Lung microvascular endothelial cell (primary cell): ENCODE results near the gene MAP1LC3B. TPM values are rescaled to one million over a fixed set of nuclear protein-coding genes. Genes with fewer than 3 reads are reported as not detected.

Experiments used
- DNase-seq, 2 donors: peaks; one replicate each; pipeline versions ENCODE4 v3.0.0 to v3.0.0-alpha.2; 2010; ENCODE audit warnings: low read depth in 2 of 2
- total RNA-seq: library from RNA; depleted of rRNA; stranded (reverse); fragments of >200 nt; gene quantifications from 2 replicates; pipeline ENCODE4 v1.2.1, GENCODE V29; 2014

The MAP1LC3B gene
- total RNA-seq, 1 donor from 2014 or later = 21.6 TPM

GRCh38 chr16:87426423-87427215, 34.5 kb downstream of the MAP1LC3B start:
- DNase-seq = no peak

DNA sequence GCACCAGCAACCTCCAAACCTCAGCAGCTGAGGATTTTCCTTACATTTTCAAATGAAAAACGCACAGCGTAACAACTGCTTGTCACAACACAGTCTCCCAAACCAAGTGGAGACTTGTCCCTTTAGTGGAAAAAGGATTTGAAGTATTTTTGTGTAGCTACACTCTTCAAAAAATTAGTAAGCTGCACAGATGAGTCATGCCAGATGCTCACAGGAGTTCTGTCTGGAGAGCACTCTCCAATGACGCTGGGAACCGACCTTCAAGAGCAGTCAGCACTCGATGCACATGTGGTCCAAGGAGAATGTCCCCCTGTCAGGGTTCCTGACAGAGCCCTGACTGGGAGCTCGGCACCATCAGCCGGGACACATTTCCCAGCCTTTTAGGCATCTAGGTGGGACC, 39.8 kb downstream of the MAP1LC3B start:
- peak in 1 of 2 donors; percentile 65 for DNase-seq

DNA sequence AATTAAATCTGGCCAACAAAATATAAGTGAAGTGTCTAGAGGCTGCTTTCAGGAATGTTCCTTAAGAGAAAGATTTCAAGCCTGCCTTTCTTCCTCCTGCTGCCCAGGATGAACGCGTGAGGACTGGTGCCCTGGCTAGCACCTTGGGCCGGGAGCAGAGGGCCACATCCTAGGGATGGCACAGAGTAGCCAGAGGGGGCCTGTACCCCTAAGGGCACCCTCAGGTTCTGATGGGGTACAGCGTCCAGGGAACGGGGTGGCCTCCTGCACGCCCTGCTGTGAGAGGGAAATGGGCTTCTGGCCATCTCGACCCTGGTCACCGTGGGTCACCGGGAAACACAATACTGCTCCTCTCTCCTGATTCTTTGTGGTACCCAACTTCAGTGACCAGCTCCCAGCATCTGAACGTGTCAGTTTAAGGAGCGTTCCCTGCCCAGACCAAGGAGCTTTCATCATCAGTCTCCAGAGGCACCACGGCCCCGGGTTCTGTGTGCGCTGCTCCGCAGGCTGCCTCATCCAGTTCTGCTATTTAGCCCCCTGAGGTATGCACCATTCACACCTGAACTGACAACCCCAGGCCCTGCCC, 40.3 kb downstream of the MAP1LC3B start:
- no peak for DNase-seq

DNA sequence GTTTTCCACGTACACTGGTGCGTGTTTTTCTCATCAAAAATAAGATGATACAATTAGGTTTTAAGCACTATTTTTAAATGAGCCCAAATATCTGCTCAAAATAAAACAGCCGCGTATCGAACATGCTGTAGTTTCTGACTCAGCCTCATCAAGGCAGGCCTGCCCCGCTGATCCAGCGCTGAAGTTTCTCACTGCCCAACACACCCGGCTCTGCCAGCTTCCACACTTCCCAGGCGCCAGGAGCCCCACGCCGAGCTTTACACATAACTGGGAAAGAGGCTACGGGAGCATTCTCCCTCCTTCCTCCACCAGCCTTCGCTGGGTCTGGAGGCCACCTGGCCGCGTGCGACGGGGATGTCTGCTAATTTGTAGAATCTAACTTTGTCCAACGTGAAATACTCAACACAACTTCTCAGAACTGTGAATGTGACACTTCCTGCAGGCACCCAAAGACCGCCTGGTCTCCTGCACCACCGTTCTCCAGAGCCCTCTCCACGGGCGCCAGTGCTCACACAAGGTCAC, 42.1 kb downstream of the MAP1LC3B start:
- DNase-seq = no peak

DNA sequence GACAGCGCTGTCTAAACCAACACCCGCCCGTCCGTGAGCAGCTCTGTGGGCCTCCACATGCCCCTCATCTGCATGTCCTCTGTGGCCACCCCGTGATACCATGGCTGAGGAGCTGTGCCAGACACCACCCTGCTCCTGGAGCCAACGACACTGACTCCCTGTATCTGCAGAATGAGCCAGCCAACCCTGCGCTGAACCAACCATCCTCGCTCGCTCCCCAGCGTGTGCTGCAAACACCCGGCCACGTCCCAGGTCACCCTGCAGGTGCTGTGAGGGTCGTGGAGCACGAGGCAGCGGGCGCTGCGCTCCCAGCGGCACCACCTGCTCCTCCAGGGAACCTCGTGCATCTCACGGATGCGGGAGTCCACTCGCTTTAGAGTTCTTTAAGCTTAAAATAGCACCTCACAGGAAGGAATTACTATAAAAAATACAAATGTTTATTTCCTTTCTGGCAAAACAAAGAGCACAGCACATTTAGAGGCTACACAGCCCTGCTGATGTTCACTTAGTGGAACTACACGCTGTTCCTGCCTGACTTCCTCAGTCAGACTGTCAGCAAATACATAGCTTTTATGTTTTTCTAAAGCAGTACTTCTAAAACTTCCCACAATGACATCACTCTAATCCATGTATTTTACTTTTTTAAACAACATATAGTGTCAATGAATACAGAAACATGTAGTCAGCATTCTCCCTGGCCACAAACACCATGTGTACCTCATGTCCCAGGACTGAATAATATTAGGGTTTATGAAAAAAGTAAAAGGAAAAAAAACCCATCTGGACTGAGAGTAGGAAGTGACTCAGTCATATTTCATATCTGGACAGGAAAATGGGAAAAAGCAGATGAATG, 43.5 kb downstream of the MAP1LC3B start:
- DNase-seq = peak; percentile 91 to 94

DNA sequence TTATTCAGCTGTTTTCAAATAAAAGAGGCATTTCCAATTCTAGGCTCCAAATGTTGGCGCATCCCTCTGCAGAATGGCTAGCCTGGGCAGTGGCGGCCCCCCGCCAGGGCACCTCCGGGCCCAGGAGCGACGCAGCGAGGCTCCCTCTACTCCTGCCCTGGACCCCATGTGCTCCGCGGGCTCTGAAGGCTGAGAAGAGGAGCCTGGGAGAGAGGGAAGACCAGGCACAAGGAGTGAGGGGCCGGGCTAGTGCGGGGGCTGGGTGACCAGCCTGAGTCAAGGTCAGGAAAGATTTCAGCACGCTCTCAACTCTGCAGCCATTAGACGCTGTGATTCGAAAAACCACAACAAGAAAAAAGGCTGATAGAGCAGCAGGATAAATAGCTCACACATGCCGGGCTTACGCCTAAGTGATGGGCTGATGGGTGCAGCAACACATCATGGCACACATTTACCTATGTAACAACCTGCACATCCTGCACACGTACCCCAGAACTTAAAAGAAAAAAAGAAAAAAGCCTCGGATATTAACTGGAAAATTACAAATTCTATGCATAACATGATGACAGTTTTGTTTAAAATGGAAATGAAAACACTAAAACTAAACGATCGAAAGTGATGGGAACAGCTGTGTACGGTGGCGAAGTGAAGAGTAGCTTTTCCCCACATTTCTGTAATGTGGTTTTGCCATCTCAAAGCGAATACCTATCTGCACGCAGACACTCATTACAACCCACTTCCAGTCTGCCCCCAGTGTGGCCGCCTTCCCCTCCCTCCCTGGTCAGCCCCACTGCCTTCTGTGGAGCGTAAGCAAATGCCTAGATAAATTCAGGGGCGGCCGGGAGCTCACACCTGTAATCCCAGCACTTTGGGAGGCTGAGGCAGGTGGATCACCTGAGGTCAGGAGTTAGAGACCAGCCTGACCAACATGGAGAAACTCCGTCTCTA, 44.4 kb downstream of the MAP1LC3B start:
- no peak for DNase-seq

GRCh38 chr16:87437327-87437726, 45.2 kb downstream of the MAP1LC3B start:
- DNase-seq = no peak

DNA sequence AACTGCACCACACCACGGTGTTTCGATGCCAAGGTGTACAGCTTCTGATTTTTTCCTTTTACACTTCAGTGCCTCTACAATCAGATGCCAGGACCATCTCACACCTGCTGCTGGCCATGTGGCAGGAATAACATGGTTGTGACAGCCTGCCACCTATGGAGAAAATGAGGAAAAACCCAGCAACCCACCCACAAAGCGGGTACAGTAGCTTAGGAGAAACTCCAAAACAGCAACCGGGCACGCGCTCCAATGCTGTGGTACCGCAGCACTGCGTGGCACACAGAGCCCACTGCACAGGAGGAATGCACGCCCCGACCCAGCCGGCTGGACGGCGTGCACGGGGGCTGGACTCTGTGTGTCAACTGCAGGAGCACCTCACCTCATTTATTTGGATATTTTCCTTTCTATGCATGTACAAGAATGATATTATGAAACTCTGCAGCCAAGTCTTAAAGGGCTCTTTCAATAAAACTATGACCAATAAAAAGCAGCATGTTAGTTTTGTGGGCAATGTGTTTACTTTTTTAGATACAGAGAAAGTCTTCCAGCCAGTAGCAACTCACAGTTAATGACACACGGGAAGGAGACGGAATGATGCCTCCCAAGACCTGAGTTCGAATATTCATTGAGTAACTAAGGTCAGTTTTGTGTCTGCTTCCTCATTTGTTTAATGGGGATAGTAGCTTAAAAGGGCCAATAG, 45.9 kb downstream of the MAP1LC3B start:
- DNase-seq = peak in 1 of 2 donors; percentile 10

DNA sequence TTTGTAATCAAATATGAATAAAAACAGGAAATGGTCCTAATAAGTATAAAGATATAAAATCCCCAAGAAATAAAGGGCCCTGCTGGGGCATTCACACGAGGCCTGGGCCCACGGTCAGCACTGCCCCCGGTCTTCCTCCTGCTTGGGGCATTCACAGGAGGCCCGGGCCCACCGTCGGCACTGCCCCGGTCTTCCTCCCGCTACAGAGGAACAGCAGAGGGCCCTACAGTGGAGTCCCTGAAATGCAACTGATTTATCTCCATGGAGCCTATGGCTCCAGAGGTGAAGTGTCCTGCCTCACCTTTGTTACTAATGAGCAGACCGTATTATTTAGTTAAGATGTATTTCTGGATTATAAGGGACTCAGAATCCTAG, 46.5 kb downstream of the MAP1LC3B start:
- DNase-seq = no peak

DNA sequence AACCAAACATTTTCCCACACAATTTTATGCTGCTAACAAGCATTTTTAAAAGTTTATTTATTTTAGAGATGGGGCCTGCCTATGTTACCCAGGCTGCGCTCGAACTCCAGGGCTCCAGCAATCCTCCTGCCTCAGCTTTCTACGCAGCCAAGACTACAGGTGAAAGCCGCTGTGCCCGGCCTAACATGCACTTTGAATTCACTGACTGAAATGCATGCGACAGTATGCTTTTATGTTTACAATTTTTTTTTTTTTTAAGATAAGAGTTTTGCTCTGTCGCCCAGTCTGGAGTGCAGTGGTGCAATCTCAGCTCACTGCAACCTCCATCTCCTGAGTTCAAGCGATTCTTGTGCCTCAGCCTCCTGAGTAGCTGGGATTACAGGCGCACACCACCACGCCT, 47.8 kb downstream of the MAP1LC3B start:
- DNase-seq = no peak

DNA sequence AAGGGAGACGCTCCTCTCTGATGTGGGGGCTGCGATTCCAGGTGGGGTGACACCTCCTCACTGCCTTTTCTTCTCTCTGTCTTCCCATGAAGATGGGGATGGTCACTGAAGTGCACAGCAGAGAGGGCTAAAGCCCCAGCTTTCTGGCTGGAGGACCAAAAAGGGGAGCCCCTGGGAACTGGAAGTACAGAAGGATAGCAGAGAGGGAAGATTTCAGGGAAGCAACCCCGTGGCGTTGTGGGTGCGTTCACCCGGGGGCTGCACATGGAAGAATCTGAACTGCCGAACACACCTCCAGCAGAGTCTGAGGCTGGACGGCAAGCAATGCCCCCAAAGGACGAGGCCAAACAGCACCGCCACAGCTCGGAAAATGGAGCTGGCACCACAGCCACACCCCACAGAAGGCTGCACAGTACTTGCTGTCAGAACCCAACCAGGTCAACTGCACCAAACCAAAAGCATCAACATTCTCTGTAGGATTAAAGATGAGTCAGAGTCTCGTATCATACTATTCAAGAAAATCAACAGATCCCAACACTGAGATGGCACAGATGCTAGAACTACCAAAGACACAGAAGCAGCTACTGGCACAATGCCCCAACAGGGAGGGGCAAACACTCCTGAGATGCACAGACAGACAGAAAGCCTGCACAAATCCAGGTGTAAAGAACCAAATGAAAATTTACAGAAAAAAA, 49.9 kb downstream of the MAP1LC3B start:
- no peak for DNase-seq

DNA sequence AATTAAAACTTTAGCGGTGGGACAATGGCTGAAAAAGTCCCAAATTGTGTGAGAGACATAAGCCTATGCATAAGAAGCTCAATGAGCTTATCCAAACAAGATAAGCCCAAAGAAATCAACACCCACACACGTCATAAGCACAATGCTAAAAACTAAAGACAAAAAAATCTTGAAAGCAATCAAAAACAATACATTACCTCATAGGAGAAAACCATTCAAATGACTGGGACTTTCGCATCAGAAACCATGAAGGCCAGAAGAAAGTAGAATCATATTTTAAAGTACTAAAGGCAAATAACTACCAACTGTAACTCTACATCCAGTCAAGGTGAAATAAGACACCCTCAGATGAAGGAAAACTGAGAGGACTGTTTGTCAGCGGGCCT, 50.4 kb downstream of the MAP1LC3B start:
- no peak for DNase-seq

GRCh38 chr16:87443016-87443415, 50.9 kb downstream of the MAP1LC3B start:
- DNase-seq = no peak

- no peak for DNase-seq
These were observed 51.8 kb downstream of the MAP1LC3B start for GRCh38 chr16:87443964-87444363.

DNA sequence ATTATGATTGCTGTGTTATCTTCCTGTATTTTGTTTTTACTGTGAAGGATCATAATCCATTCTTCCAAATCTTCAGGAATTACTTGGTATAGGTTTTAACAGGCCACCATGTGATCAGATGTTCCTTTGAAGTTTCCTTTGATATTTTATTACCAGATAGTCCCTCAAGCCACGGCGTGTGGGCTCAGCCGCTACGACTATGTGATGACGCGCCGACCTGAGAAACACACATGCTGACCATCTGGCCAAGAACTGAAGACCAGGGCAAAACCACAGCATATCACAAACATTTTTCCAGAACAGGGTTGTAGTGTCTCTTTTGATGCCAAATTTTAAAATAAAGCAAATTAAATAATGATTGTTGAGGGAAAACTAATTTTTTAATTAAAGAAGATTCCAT, 53.4 kb downstream of the MAP1LC3B start:
- DNase-seq = no peak

DNA sequence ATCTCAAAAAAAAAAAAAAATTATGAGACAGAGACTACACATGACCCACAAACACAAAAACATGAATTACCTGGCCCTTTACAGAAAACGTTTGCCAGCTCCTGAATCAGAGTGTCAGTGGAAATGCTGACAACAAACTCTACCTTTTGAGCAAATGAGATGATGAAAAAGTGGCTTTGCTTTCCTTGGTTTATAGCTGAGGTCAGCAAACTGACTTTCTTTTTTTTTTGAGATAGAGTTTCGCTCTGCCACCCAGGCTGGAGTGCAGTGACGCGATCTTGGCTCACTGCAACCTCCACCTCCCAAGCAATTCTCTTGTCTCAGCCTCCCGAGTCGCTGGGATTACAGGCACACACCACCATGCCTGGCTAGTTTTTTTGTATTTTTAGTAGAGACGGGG, 54.3 kb downstream of the MAP1LC3B start:
- DNase-seq = no peak

GRCh38 chr16:87447323-87447722, 55.2 kb downstream of the MAP1LC3B start:
- no peak for DNase-seq

DNA sequence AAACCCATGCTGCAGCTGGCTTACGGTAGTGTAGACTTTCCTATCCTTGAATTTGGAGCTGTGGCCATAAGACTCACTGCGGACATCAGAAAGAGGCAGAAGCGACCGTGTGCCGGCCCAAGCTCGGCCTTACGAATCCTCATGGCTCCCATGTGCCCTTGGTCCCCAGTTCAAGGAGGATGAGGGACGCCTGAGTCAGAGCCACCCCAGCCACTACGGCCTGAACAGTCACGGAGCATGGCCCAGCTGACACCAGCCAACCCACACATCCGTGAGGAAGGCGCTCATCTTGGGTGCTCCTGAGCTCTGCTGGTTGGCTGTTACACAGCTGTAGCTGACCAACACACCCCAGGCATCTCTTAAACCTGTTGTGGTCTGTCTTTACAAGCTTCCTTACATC, 56.7 kb downstream of the MAP1LC3B start:
- no peak for DNase-seq

- DNase-seq = peak in 1 of 2 donors; percentile 56
These were observed 59.6 kb downstream of the MAP1LC3B start for GRCh38 chr16:87451563-87452210.
